ENCODE measurements around the gene TSPAN32. TPM values are rescaled to one million over a fixed set of nuclear protein-coding genes. Genes with fewer than 3 reads are reported as not detected.

Gene TSPAN32
- total RNA-seq, 1 experiment from 2014 or later: not detected

- RAD21 ChIA-PET (ENCODE audit: low non-redundant PET in 1 of 2, low total read pairs in 2 of 2, uncharacterized antibody in 2 of 2, unreplicated experiment in 2 of 2): no interaction called here
- Histone ChIP-seq H2AFZ (ENCODE audit: low read depth, low read length, poor library complexity, severe bottlenecking) (no peak overlapping the region), H3K36me3 (ENCODE audit: control insufficient read depth in 1 of 2, insufficient read depth in 2 of 2, low read length in 2 of 2) (no peaks in the 10 kb centered on the region), H3K4me3 (replicated peaks in 1 of 2; ENCODE audit: low read depth in 1 of 2, low read length in 2 of 2) (peak overlapping the region; percentile 38 to 56), H3K27me3 (ENCODE audit: insufficient read depth, low read length) (no peaks in the 10 kb centered on the region), H3K79me2 (ENCODE audit: insufficient read depth, low read length) (no peaks in the 10 kb centered on the region), H4K20me1 (ENCODE audit: insufficient read depth) (no peaks in the 10 kb centered on the region), H3K27ac (ENCODE audit: low read depth, low read length) (peak overlapping the region; percentile 29; the same call in 1 of the 2 replicates), H3K9ac (ENCODE audit: low read length) (peak overlapping the region; percentile 48), H3K9me3 (ENCODE audit: control insufficient read depth in 1 of 2, insufficient read depth in 1 of 2, low read depth in 1 of 2, low read length in 2 of 2) (no peaks in the 10 kb centered on the region), H3K4me2 (ENCODE audit: low read length) (peak overlapping the region; percentile 69), H3K9me2 (ENCODE audit: insufficient read depth) (no peaks in the 10 kb centered on the region), H3K4me1 (ENCODE audit: control insufficient read depth in 1 of 2, insufficient read depth in 2 of 2, low read length in 2 of 2) (peaks cover 0 to 12% of the 10 kb centered on the region in 2 experiments; a peak in 2 of 4 replicates)
- intact Hi-C loops (cut with micrococcal nuclease): no loop called here
- DNase-seq (ENCODE audit: low read depth, low spot score): no peak
- peak; percentile 83 for ATAC-seq
- POLR2A ChIA-PET: interaction anchor here (0.6 kb wide), 1 partner anchor 746 kb away, joined by 3 read pairs; no protein-coding TSS in a partner anchor
- TF ChIP-seq FOSL1 (IDR thresholded peaks at IDR 0.05; ENCODE audit: low read depth): no peak
- no peak for TF ChIP-seq TCF7L2 (IDR thresholded peaks at IDR 0.05; ENCODE audit: borderline replicate concordance, extremely low read depth, insufficient read depth, insufficient read length)
- 0 out of 2 replicates have a peak, but pooled peaks have one; percentile 28 for TF ChIP-seq POLR2AphosphoS5 (IDR thresholded peaks at IDR 0.05; ENCODE audit: low read depth, low read length)
- TF ChIP-seq JUND (IDR thresholded peaks at IDR 0.05): no peak
- CTCF ChIA-PET: no interaction called here
- BruUV-seq (replicated peaks): no TSS peak
Observed at GRCh38 chr11:2268729-2269600, 32.8 kb upstream of the TSPAN32 start.

- H4K20me1 ChIP-seq (ENCODE audit: insufficient read depth): no peaks in the 10 kb centered on the region
- H3K9me3 ChIP-seq (ENCODE audit: control insufficient read depth in 1 of 2, insufficient read depth in 1 of 2, low read depth in 1 of 2, low read length in 2 of 2): no peaks in the 10 kb centered on the region
- no peak for TF ChIP-seq CEBPB (IDR thresholded peaks at IDR 0.05; ENCODE audit: low read depth)
- no peak for TF ChIP-seq FOSL1 (IDR thresholded peaks at IDR 0.05; ENCODE audit: low read depth)
- H3K79me2 ChIP-seq (ENCODE audit: insufficient read depth, low read length): no peaks in the 10 kb centered on the region
- BruUV-seq (replicated peaks): no TSS peak
- ChIA-PET RAD21 (ENCODE audit: low non-redundant PET in 1 of 2, low total read pairs in 2 of 2, uncharacterized antibody in 2 of 2, unreplicated experiment in 2 of 2) (no interaction called here), POLR2A (no interaction called here), CTCF (no interaction called here)
- H3K9me2 ChIP-seq (ENCODE audit: insufficient read depth): no peaks in the 10 kb centered on the region
- peaks cover 0 to 12% of the 10 kb centered on the region in 2 experiments; a peak in 2 of 4 replicates for H3K4me1 ChIP-seq (ENCODE audit: control insufficient read depth in 1 of 2, insufficient read depth in 2 of 2, low read length in 2 of 2)
- peak overlapping the region; percentile 48 for H3K9ac ChIP-seq (ENCODE audit: low read length)
- no peak overlapping the region for H2AFZ ChIP-seq (ENCODE audit: low read depth, low read length, poor library complexity, severe bottlenecking)
- no peak overlapping the region for H3K27ac ChIP-seq (ENCODE audit: low read depth, low read length)
- no peaks in the 10 kb centered on the region for H3K36me3 ChIP-seq (ENCODE audit: control insufficient read depth in 1 of 2, insufficient read depth in 2 of 2, low read length in 2 of 2)
- peak overlapping the region; percentile 69 for H3K4me2 ChIP-seq (ENCODE audit: low read length)
- intact Hi-C loops (cut with micrococcal nuclease): no loop called here
- peak overlapping the region; percentile 38 to 56 for H3K4me3 ChIP-seq (replicated peaks in 1 of 2; ENCODE audit: low read depth in 1 of 2, low read length in 2 of 2)
- peak; percentile 10; the same call in 1 of the 2 replicates for ATAC-seq
- no peaks in the 10 kb centered on the region for H3K27me3 ChIP-seq (ENCODE audit: insufficient read depth, low read length)
- no peak for DNase-seq (ENCODE audit: low read depth, low spot score)
Observed at GRCh38 chr11:2269601-2270321, 32.1 kb upstream of the TSPAN32 start.

All from HCT116 (cell line).